A549 treated with GW870086 at 1 μM for 4 hours (cell line): Measurements from ENCODE around the gene LRRC74B. TPM values are rescaled to one million over a fixed set of nuclear protein-coding genes. Genes with fewer than 3 reads are reported as not detected.

Experiments
- total RNA-seq: library from RNA; stranded (reverse); fragments of 200-300 nt; extraction: Qiagen RNA extraction; gene quantifications from 5 replicates; pipeline ENCODE4 v1.2.3, GENCODE V29; 2022; ENCODE audit warnings: low read depth

Gene LRRC74B, protein sequence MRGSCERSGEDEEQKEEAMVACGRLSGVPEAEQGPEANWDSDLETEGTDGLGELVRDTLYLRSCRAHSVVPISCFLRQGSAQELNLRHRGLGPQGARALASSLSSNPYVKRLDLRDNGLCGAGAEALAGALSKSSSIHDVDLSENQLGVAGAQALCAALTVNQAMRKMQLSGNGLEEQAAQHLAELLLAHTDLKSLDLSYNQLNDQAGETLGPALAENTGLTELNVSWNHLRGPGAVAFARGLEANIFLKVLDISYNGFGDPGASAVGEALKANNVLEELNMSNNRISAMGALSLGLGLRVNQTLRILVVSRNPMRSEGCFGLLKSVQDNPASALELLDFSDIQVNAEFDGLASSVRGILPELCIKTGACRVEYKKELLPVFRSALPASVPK
- total RNA-seq: not detected in 5 replicates

DNA sequence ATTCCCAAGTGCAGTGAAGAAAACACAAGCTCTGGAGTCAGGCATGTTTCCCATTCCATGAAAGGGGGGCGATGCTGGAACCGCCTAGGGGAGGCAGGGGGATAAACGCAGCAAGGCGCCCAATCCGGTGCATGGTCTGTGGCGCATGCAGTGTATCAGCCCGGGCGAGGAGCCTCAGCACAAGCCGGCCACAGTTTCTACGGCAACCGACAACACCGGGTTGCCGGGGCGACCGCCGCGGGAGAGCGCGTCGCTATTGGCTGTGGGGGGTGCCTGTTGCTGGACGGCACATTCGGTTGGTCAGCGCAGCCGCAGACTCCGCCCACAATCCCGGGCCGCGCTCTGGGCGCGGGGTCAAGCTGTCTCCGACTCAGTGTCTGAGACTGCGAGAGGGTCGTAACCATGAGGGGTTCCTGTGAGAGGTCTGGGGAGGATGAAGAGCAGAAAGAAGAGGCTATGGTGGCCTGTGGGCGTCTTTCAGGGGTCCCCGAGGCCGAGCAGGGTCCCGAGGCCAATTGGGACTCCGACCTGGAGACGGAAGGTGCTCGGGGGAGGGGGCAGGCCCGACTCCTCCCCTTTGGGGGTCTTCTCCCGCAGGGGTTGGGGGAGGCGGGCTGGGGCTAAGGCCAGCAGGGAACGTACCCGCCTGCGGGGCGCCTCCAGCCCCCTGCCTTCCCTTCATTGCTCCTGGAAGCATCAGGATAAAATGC lies at the start of gene LRRC74B:
LRRC74B (plus strand) TSS at position 362 of the 710 bp plus-strand sequence; CDS start at position 403, 41 bp downstream.

DNA sequence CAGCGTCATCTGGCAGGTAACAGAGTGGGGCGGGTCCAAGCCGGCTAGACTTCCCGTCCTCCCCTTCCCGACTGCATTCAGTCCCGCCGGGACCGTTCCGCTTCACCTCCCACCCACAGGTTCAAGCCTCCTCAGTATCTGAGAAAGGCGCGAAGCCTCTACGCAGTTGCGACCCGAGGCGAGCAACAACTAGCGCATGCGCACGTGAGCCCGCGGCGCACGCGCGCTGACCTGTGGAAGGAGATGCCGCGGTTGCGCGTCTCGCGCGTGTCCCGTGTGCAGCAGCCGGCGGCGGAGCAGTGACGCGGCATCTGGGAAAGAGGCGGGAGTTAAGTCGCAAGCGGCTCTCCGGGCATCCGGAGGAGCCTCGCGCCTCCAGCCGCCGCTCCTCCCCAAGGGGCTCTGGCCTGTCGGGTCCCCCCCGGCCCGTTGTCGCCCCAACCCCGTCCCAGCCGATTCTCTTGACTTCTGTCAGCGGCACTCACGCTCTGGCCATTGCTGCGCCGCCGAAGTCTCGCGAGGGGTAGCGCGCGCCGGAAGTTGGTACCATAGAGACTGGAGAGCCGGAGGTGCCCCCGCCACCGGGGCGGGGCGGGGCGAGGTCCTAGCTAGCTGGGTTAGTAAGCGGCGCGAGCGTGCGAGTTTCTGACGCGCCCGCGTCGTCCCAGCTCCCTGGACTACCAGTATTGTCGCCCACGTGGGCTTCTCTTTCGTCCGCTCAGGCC lies 44.0 kb upstream of the LRRC74B start, which contains the start of gene THAP7:
THAP7 (minus strand) TSS at position 518 of the 725 bp plus-strand sequence; CDS start at position 311, 207 bp downstream.

GRCh38 chr22:21014726-21015465 lies 30.9 kb upstream of the LRRC74B start, which contains the start of gene P2RX6:
Gene P2RX6, plus strand, starts transcription at chr22:21015165. Its CDS starts 10 bp downstream, at chr22:21015175.

DNA sequence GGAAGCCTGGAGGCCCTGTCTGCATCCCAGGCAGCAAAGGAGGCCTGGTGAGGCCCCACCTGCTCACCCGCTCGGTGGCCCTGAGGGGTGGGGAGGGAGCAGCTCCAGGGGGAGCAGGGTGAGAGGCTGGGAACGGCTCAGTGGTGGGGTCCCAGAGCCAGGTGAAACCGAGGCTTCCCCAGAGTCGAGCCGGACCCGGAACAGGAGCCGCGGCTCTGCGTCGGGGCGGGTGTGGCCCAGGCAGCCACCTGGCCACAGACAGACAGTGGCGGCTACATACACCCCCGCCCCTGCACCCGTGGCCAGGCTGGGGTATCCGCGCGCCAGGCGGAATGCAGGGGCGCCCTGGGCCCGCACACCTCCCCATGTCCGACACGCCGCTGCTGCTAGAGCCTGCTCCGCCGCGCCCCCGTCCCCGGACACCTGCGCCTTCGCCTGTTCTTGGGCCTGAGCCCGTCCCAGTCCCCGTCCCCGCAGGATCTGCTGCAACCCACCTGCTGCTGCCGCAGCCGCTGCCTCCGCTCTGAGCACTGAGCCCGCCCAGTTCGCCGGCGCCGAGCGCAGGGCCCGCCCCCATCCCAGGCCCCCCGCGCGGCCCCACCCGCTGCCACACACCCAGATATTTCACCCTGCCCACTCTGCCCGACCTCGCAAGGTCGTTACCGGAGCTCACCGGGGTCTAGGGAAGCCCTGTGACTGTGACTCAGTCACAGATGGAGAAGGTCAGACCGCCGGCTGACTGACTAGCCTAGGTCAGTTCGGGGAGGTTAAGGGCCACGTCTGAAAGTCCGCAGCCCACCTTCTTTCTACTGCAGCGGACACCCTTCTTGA lies 13.5 kb upstream of the LRRC74B start, which contains the start of gene SLC7A4:
SLC7A4 (minus strand) TSS at position 525 of the 831 bp plus-strand sequence. CDS start 749 bp downstream, outside the sequence.

Other genes with a start within 250 kb of the LRRC74B start
- gene PI4KA, start 187.1 kb upstream of the LRRC74B start, total RNA-seq: 17.7 to 21.8 TPM (median 18.8 TPM) in 5 replicates
- 11.0 to 19.2 TPM (median 17.4 TPM) in 5 replicates for gene SNAP29, start 186.9 kb upstream of the LRRC74B start, total RNA-seq
- 21.3 to 24.7 TPM (median 23.4 TPM) in 5 replicates for gene CRKL, start 128.5 kb upstream of the LRRC74B start, total RNA-seq
- 1.5 to 3.4 TPM (median 2.8 TPM) in 5 replicates for gene AIFM3, start 78.7 kb upstream of the LRRC74B start, total RNA-seq
- gene LZTR1, start 63.6 kb upstream of the LRRC74B start, total RNA-seq: 12.2 to 19.1 TPM (median 17.6 TPM) in 5 replicates
- gene THAP7, start 43.8 kb upstream of the LRRC74B start, total RNA-seq: 13.8 to 23.8 TPM (median 22.9 TPM) in 5 replicates
- 0.58 to 1.2 TPM (median 0.79 TPM) in 5 replicates for gene P2RX6, start 30.8 kb upstream of the LRRC74B start, total RNA-seq
- gene SLC7A4, start 13.4 kb upstream of the LRRC74B start, total RNA-seq: not detected in 5 replicates